H1 (cell line): ENCODE results near the gene TBC1D22A. TPM values are rescaled to one million over a fixed set of nuclear protein-coding genes. Genes with fewer than 3 reads are reported as not detected.

Experiments
- CTCF ChIA-PET: fragments of 300-600 bp; sonication (Branson Sonifier 250); formaldehyde crosslinking; loops from one replicate; lab custom pipeline; 2021; ENCODE audit not compliant: partially characterized antibody; lab: Charles Lee
- POLR2A ChIA-PET: fragments of 300-600 bp; sonication (Branson Sonifier 250); formaldehyde crosslinking; loops from one replicate; lab custom pipeline; 2021; ENCODE audit warnings: inconsistent platforms; ENCODE audit not compliant: partially characterized antibody; lab: Charles Lee
- DNase-seq, 2 experiments: peaks; one replicate each; pipeline versions ENCODE4 v3.0.0 to v3.0.0-alpha.2; 2010 to 2022; ENCODE audit warnings: low spot score in 2 of 2, low read depth in 1 of 2, mixed read lengths in 1 of 2
- FAIRE-seq: peaks from 2 replicates; lab custom pipeline; 2011; peaks lifted over from hg19 to GRCh38; lab: Jason Lieb, UNC
- H2AFZ ChIP-seq: 2 replicates; pipeline ENCODE4 v1.8.1; 2012; ENCODE audit warnings: low read length, inconsistent platforms
- H2AK5ac ChIP-seq: 2 replicates; pipeline ENCODE4 v1.6.1; 2013; ENCODE audit warnings: low read depth, low read length
- H2BK120ac ChIP-seq: replicated peaks from 2 replicates; pipeline ENCODE3; 2013; ENCODE audit warnings: low read depth, low read length, inconsistent platforms
- H2BK12ac ChIP-seq: 2 replicates; pipeline ENCODE4 v1.6.1; 2013; ENCODE audit warnings: low read depth, low read length
- H2BK15ac ChIP-seq: 2 replicates; pipeline ENCODE4 v1.6.1; 2013; ENCODE audit warnings: low read length
- H2BK20ac ChIP-seq: 2 replicates; pipeline ENCODE4 v1.6.1; 2013; ENCODE audit warnings: low read length
- H2BK5ac ChIP-seq: 2 replicates; pipeline ENCODE4 v1.6.1; 2013; ENCODE audit warnings: low read depth, low read length
- H3K14ac ChIP-seq: 2 replicates; pipeline ENCODE4 v1.6.1; 2013; ENCODE audit warnings: inconsistent platforms; ENCODE audit not compliant: insufficient read length
- H3K18ac ChIP-seq: 2 replicates; pipeline ENCODE4 v1.6.1; 2013; ENCODE audit warnings: low read length; ENCODE audit errors: extremely low read depth
- H3K23ac ChIP-seq: 2 replicates; pipeline ENCODE4 v1.6.1; 2013; ENCODE audit warnings: inconsistent platforms; ENCODE audit not compliant: insufficient read length
- H3K23me2 ChIP-seq: 2 replicates; pipeline ENCODE4 v1.6.1; 2013; ENCODE audit warnings: low read depth, low read length
- H3K27ac ChIP-seq: 2 replicates; pipeline ENCODE4 v1.6.1; 2011; ENCODE audit warnings: low read depth, low read length, inconsistent platforms
- H3K27me3 ChIP-seq, 4 experiments: replicated peaks in 1 of 4; 1 replicate in 1 of 4; 2 replicates in 3 of 4; pipeline versions ENCODE4 v1.6.1 to v1.8.1; 2011 to 2013; ENCODE audit warnings: low read length in 3 of 4, mild to moderate bottlenecking in 3 of 4, inconsistent platforms in 2 of 4, mixed read lengths in 2 of 4, moderate library complexity in 1 of 4; ENCODE audit not compliant: control insufficient read depth in 3 of 4, insufficient read depth in 3 of 4; ENCODE audit errors: extremely low read depth in 1 of 4
- H3K36me3 ChIP-seq, 4 experiments: 2 replicates each; pipeline versions ENCODE4 v1.6.1 to v1.8.1; 2011 to 2013; ENCODE audit warnings: mild to moderate bottlenecking in 4 of 4, low read length in 3 of 4, moderate library complexity in 2 of 4, control low read depth in 1 of 4, inconsistent platforms in 1 of 4; ENCODE audit not compliant: insufficient read depth in 4 of 4, control insufficient read depth in 2 of 4
- H3K4ac ChIP-seq: replicated peaks from 2 replicates; pipeline ENCODE3; 2013; ENCODE audit warnings: low read length, low read depth, mixed read lengths, inconsistent platforms; ENCODE audit not compliant: insufficient read length
- H3K4me1 ChIP-seq, 4 experiments: replicated peaks in 1 of 4; 1 replicate in 1 of 4; 2 replicates in 3 of 4; pipeline versions ENCODE4 v1.6.1 to v1.8.1; 2011 to 2013; ENCODE audit warnings: low read length in 3 of 4, inconsistent platforms in 2 of 4, mixed read lengths in 1 of 4; ENCODE audit not compliant: insufficient read depth in 4 of 4, control insufficient read depth in 3 of 4
- H3K4me2 ChIP-seq, 2 experiments: 2 replicates each; pipeline versions ENCODE4 v1.6.1 to v1.8.1; 2011 to 2013; ENCODE audit warnings: low read depth in 2 of 2, low read length in 2 of 2, control low read depth in 1 of 2, inconsistent platforms in 1 of 2, mild to moderate bottlenecking in 1 of 2; ENCODE audit not compliant: insufficient read depth in 1 of 2
- H3K4me3 ChIP-seq, 4 experiments: fragments of 200-600, 300-600 bp in 1 of 4; sonication (generic), shearing (Covaris generic), sonication (Bioruptor Twin) in 1 of 4; 2 replicates each; pipeline versions ENCODE4 v1.5.1 to v1.8.1; 2011 to 2016; ENCODE audit warnings: low read length in 4 of 4, low read depth in 3 of 4, control low read depth in 2 of 4, inconsistent platforms in 2 of 4, mild to moderate bottlenecking in 2 of 4, mixed read lengths in 1 of 4, moderate library complexity in 1 of 4; ENCODE audit not compliant: insufficient read depth in 2 of 4; ENCODE audit errors: extremely low read depth in 1 of 4
- H3K56ac ChIP-seq: replicated peaks from 2 replicates; pipeline ENCODE3; 2013; ENCODE audit warnings: low read depth, mild to moderate bottlenecking, mixed read lengths, low read length, inconsistent platforms; ENCODE audit not compliant: insufficient read length
- H3K79me1 ChIP-seq: 2 replicates; pipeline ENCODE4 v1.6.1; 2013; ENCODE audit warnings: low read depth, low read length, control low read depth
- H3K79me2 ChIP-seq, 2 experiments: 2 replicates each; pipeline versions ENCODE4 v1.6.1 to v1.8.1; 2012 to 2013; ENCODE audit warnings: low read length in 2 of 2, mild to moderate bottlenecking in 2 of 2, inconsistent platforms in 1 of 2; ENCODE audit not compliant: insufficient read depth in 2 of 2, control insufficient read depth in 1 of 2
- H3K9ac ChIP-seq, 4 experiments: replicated peaks in 1 of 4; 1 replicate in 1 of 4; 2 replicates in 3 of 4; pipeline versions ENCODE4 v1.6.1 to v1.8.1; 2011 to 2013; ENCODE audit warnings: low read depth in 3 of 4, low read length in 3 of 4, control low read depth in 2 of 4, mild to moderate bottlenecking in 2 of 4, moderate library complexity in 2 of 4, inconsistent platforms in 1 of 4; ENCODE audit errors: extremely low read depth in 1 of 4
- H3K9me3 ChIP-seq, 2 experiments: 2 replicates each; pipeline versions ENCODE4 v1.6.1 to v1.8.1; 2012 to 2013; ENCODE audit warnings: mild to moderate bottlenecking in 2 of 2, moderate library complexity in 2 of 2, control low read depth in 1 of 2, inconsistent platforms in 1 of 2, low read depth in 1 of 2, low read length in 1 of 2, mixed read lengths in 1 of 2; ENCODE audit not compliant: insufficient read depth in 2 of 2
- H4K20me1 ChIP-seq, 2 experiments: replicated peaks in 1 of 2; 2 replicates each; pipeline versions ENCODE3 to v1.8.1; 2011 to 2013; ENCODE audit warnings: inconsistent platforms in 2 of 2, low read length in 2 of 2, mild to moderate bottlenecking in 1 of 2; ENCODE audit not compliant: insufficient read depth in 2 of 2, control insufficient read depth in 1 of 2
- H4K5ac ChIP-seq: 2 replicates; pipeline ENCODE4 v1.6.1; 2013; ENCODE audit warnings: low read length, low read depth, mixed read lengths, inconsistent platforms; ENCODE audit not compliant: insufficient read length
- H4K8ac ChIP-seq: 2 replicates; pipeline ENCODE4 v1.8.0; 2013; ENCODE audit warnings: mild to moderate bottlenecking, moderate library complexity, low read length, inconsistent platforms; ENCODE audit not compliant: insufficient read depth; ENCODE audit errors: extremely low read depth
- H4K91ac ChIP-seq: replicated peaks from 2 replicates; pipeline ENCODE3; 2013; ENCODE audit warnings: low read length, mixed read lengths, inconsistent platforms; ENCODE audit not compliant: insufficient read length
- CREB1 ChIP-seq: IDR thresholded peaks from 2 replicates; pipeline ENCODE4 v1.6.1; 2012; ENCODE audit warnings: inconsistent platforms
- RFX5 ChIP-seq: IDR thresholded peaks from 2 replicates; pipeline ENCODE4 v1.6.1; 2011; ENCODE audit warnings: low read depth, low read length, improper control_type of control experiment, borderline replicate concordance
- RNF2 ChIP-seq: fragments of 200-900, 300-1000 bp; sonication (generic); IDR thresholded peaks from 2 replicates; pipeline ENCODE4 v1.7.1; 2016; ENCODE audit warnings: borderline replicate concordance, low read depth, mild to moderate bottlenecking, antibody characterized with exemption, low read length; ENCODE audit not compliant: poor library complexity, severe bottlenecking; ENCODE audit errors: missing control alignments
- RXRA ChIP-seq: IDR thresholded peaks from 2 replicates; pipeline ENCODE4 v1.6.1; 2011; ENCODE audit warnings: low read depth, mild to moderate bottlenecking, low read length, moderate library complexity; ENCODE audit not compliant: insufficient read depth
- SAP30 ChIP-seq: fragments of 300-600 bp; sonication (generic); IDR thresholded peaks from 2 replicates; pipeline ENCODE4 v1.7.1; 2012; ENCODE audit warnings: low read length, moderate library complexity, mild to moderate bottlenecking, inconsistent platforms; ENCODE audit not compliant: insufficient read depth, insufficient replicate concordance
- SIRT6 ChIP-seq: IDR thresholded peaks from one replicate; pipeline ENCODE4 v1.7.1; 2012; ENCODE audit warnings: low read length, inconsistent platforms
- TCF12 ChIP-seq: IDR thresholded peaks from 2 replicates; pipeline ENCODE4 v1.6.1; 2011; ENCODE audit warnings: low read depth, mild to moderate bottlenecking, low read length
- TEAD4 ChIP-seq: IDR thresholded peaks from 2 replicates; pipeline ENCODE4 v1.6.1; 2012; ENCODE audit warnings: low read depth, low read length, inconsistent platforms, mixed read lengths
- USF2 ChIP-seq: IDR thresholded peaks from 2 replicates; pipeline ENCODE4 v1.6.1; 2011; ENCODE audit warnings: low read length, improper control_type of control experiment
- ZNF274 ChIP-seq: IDR thresholded peaks from 2 replicates; pipeline ENCODE4 v1.7.0; 2012; ENCODE audit warnings: low read length, borderline replicate concordance; ENCODE audit errors: extremely low read depth
- WGBS, 2 experiments: shearing (Covaris generic) in 1 of 2; methylation state at CpG; one replicate each; pipeline versions ENCODE4 v1.1.6 to v1.1.7; 2013 to 2015; ENCODE audit warnings: low lambda C conversion rate in 2 of 2, mixed read lengths in 2 of 2, inconsistent platforms in 1 of 2, low coverage in 1 of 2, missing lambda C conversion rate in 1 of 2; ENCODE audit not compliant: insufficient replicate concordance in 2 of 2, insufficient coverage in 1 of 2, insufficient read length in 1 of 2; ENCODE audit errors: extremely low coverage in 1 of 2, missing lambda C conversion rate in 1 of 2; 5-methylcytosine and 5-hydroxymethylcytosine counted together
- polyA plus RNA-seq, 7 experiments: library from polyadenylated mRNA; depleted of rRNA in 3 of 7; stranded (reverse) in 5 of 7; unstranded in 2 of 7; fragments of >200 nt in 5 of 7; fragments of 200-250 nt in 2 of 7; gene quantifications; 1 replicate in 5 of 7; 2 replicates in 1 of 7; 4 replicates in 1 of 7; pipeline versions ENCODE4 v1.2.1 to v1.2.3, GENCODE V29; 2011 to 2013; ENCODE audit warnings: missing spikeins in 2 of 7, mixed read lengths in 2 of 7
- total RNA-seq: library from RNA; stranded (reverse); fragmentation: NEBNext Ultra II Directional; extraction: Animal tissue kit (Norgen Biotek cat#: 25700); gene quantifications from 2 replicates; pipeline ENCODE4 v1.2.1, GENCODE V29; 2021

Gene TBC1D22A
- total and polyA plus RNA-seq, 2 of the 8 experiments (the other 6 are each of a cell fraction or from before 2014, with no cell fraction given) = 11.9 to 18.4 TPM

- no peaks in the 10 kb centered on the region for H3K79me2 ChIP-seq
- no peak overlapping the region for H3K4me2 ChIP-seq
- no peak overlapping the region for H2BK5ac ChIP-seq
- H2BK20ac ChIP-seq = no peak overlapping the region
- H3K79me1 ChIP-seq = 0 out of 2 replicates have a peak, but pooled peaks cover 15% of the 10 kb centered on the region
- no peak overlapping the region for H2AFZ ChIP-seq
- no peak for DNase-seq
- no peak overlapping the region for H4K91ac ChIP-seq
- peaks cover 0 to 4% (median under 1%) of the 10 kb centered on the region in 4 experiments; a peak in 1 of 7 replicates for H3K4me1 ChIP-seq
- no peaks in the 10 kb centered on the region for H3K27me3 ChIP-seq
- no peak overlapping the region for H2BK12ac ChIP-seq
- H3K14ac ChIP-seq = no peak overlapping the region
- FAIRE-seq = no peak
- no peak overlapping the region for H2BK15ac ChIP-seq
- CTCF ChIA-PET = interaction anchor here (2.6 kb wide), 1 partner anchor 56 kb away, joined by 7 read pairs; no protein-coding TSS in a partner anchor
- H2BK120ac ChIP-seq = no peak overlapping the region
- H3K27ac ChIP-seq = no peak overlapping the region
- no peaks in the 10 kb centered on the region for H3K23me2 ChIP-seq
- no peak overlapping the region for H3K9ac ChIP-seq
- no peak overlapping the region for H3K18ac ChIP-seq
- H3K9me3 ChIP-seq = no peaks in the 10 kb centered on the region
- H4K5ac ChIP-seq = no peak overlapping the region
- TF ChIP-seq TCF12 (no peak), USF2 (no peak), TEAD4 (no peak), RFX5 (no peak), RXRA (no peak), SIRT6 (no peak), CREB1 (no peak), RNF2 (no peak), ZNF274 (no peak), SAP30 (no peak)
- POLR2A ChIA-PET = no interaction called here
- H3K4ac ChIP-seq = no peak overlapping the region
- no peak overlapping the region for H2AK5ac ChIP-seq
- H3K56ac ChIP-seq = no peak overlapping the region
- no peaks in the 10 kb centered on the region; a peak in 3 of 8 replicates for H3K36me3 ChIP-seq
- 79% methylated on average over 12 of the region's 12 CpGs; no CpG with 5 or more reads in 1 of the 2 experiments for WGBS, 2 experiments
- H3K4me3 ChIP-seq = no peak overlapping the region
- H3K23ac ChIP-seq = no peak overlapping the region
- no peak overlapping the region for H4K8ac ChIP-seq
- peaks cover 3 to 9% of the 10 kb centered on the region in 2 experiments for H4K20me1 ChIP-seq
These were observed 120.9 kb downstream of the TBC1D22A start for GRCh38 chr22:46883092-46883910.
